ENCODE measurements around the gene LAYN.

GRCh38 chr11:111589886-111590499 lies 49.5 kb downstream of the LAYN start:
- TF ChIP-seq CTCF (IDR thresholded peaks at IDR 0.05) (no peak), POLR2A (IDR thresholded peaks at IDR 0.05) (no peak)

Data from body of pancreas (tissue), 4 donors.